ENCODE data around the gene SLC13A3.

The SLC13A3 gene

GRCh38 chr20:46588532-46589511 is 62.4 kb downstream of the SLC13A3 start:
- TF ChIP-seq CTCF (conservative IDR thresholded peaks at IDR 0.05; ENCODE audit: control insufficient read depth, insufficient read depth, low read depth, low read length), result no peak
- no peak for DNase-seq (ENCODE audit: low read depth)
- no peak overlapping the region for H3K4me3 ChIP-seq (ENCODE audit: control insufficient read depth, low read depth, low read length)

- TF ChIP-seq CTCF (conservative IDR thresholded peaks at IDR 0.05; ENCODE audit: control insufficient read depth, insufficient read depth, low read depth, low read length), result no peak
- no peak for DNase-seq (ENCODE audit: low read depth)
- H3K4me3 ChIP-seq (ENCODE audit: control insufficient read depth, low read depth, low read length), result no peak overlapping the region
Measured at GRCh38 chr20:46587986-46588385, 63.3 kb downstream of the SLC13A3 start.

GRCh38 chr20:46586724-46587123 is 64.5 kb downstream of the SLC13A3 start:
- H3K4me3 ChIP-seq (ENCODE audit: control insufficient read depth, low read depth, low read length), result no peak overlapping the region
- DNase-seq (ENCODE audit: low read depth), result no peak
- TF ChIP-seq CTCF (conservative IDR thresholded peaks at IDR 0.05; ENCODE audit: control insufficient read depth, insufficient read depth, low read depth, low read length), result no peak

- TF ChIP-seq CTCF (conservative IDR thresholded peaks at IDR 0.05; ENCODE audit: control insufficient read depth, insufficient read depth, low read depth, low read length), result no peak
- DNase-seq (ENCODE audit: low read depth), result no peak
- no peak overlapping the region for H3K4me3 ChIP-seq (ENCODE audit: control insufficient read depth, low read depth, low read length)
Measured at GRCh38 chr20:46584508-46584907, 66.8 kb downstream of the SLC13A3 start.

GRCh38 chr20:46583411-46584214 is 67.6 kb downstream of the SLC13A3 start:
- no peak for TF ChIP-seq CTCF (conservative IDR thresholded peaks at IDR 0.05; ENCODE audit: control insufficient read depth, insufficient read depth, low read depth, low read length)

GRCh38 chr20:46582648-46583047 is 68.6 kb downstream of the SLC13A3 start:
- DNase-seq (ENCODE audit: low read depth), result no peak
- H3K4me3 ChIP-seq (ENCODE audit: control insufficient read depth, low read depth, low read length), result no peak overlapping the region
- no peak for TF ChIP-seq CTCF (conservative IDR thresholded peaks at IDR 0.05; ENCODE audit: control insufficient read depth, insufficient read depth, low read depth, low read length)

More at GRCh38 chr20:46583411-46584214, 67.6 kb downstream of the SLC13A3 start:
- H3K4me3 ChIP-seq (ENCODE audit: control insufficient read depth, low read depth, low read length), result no peak overlapping the region
- DNase-seq (ENCODE audit: low read depth), result no peak
